Mesothelial cell of epicardium (in vitro differentiated cells): ENCODE data around the gene SLC17A4. TPM values are rescaled to one million over a fixed set of nuclear protein-coding genes. Genes with fewer than 3 reads are reported as not detected.

Experiments
- DNase-seq, 2 experiments: peaks; one replicate each; pipeline ENCODE4 v3.0.0; 2021; ENCODE audit warnings: low spot score in 2 of 2; ENCODE audit not compliant: unreplicated experiment in 2 of 2
- H3K27ac Mint-ChIP-seq: 2 replicates; pipeline ENCODE4 v1.8.0; 2021; ENCODE audit warnings: mixed read lengths
- H3K27me3 Mint-ChIP-seq: 2 replicates; pipeline ENCODE4 v1.8.0; 2021; ENCODE audit warnings: low read depth, mixed read lengths
- H3K36me3 Mint-ChIP-seq: 2 replicates; pipeline ENCODE4 v1.8.0; 2021; ENCODE audit warnings: mixed read lengths
- H3K4me1 Mint-ChIP-seq: 2 replicates; pipeline ENCODE4 v1.8.0; 2021; ENCODE audit warnings: mixed read lengths
- H3K4me3 Mint-ChIP-seq: 2 replicates; pipeline ENCODE4 v1.8.0; 2021; ENCODE audit warnings: mild to moderate bottlenecking, moderate library complexity, mixed read lengths
- H3K9me3 Mint-ChIP-seq: 2 replicates; pipeline ENCODE4 v1.8.0; 2021; ENCODE audit warnings: mixed read lengths
- total RNA-seq: library from RNA; stranded (reverse); gene quantifications from 3 replicates; pipeline ENCODE4 v1.2.1, GENCODE V29; 2021
- TF ChIP-seq, protein P1 (sequence below): fragments of 200-600 bp; sonication (generic); IDR thresholded peaks from one replicate; pipeline ENCODE4 v1.5.0; 2021; ENCODE audit warnings: antibody characterized with exemption; ENCODE audit not compliant: unreplicated experiment

SLC17A4 gene
- total RNA-seq, 1 donor from 2014 or later = not detected

DNA sequence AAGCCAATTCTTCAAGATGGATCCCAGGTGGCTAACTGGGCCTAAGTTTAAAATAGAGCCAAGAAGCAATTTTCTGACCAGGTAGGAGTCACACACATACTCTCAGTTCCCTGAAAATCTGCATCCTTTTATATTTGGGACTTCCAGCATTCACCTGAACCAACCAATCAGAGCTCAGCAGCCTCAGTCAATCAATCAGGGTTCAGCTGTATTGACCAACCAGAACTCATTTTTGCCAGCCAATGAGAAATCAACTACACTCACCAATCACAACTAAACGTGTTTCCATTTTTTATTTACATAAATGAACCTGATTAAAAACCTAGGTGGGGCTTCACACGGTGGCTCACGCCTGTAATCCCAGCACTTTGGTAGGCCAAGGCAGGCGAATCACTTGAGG lies 37.5 kb downstream of the SLC17A4 start:
- DNase-seq = no peak
- no peak overlapping the region for H3K4me3 Mint-ChIP-seq
- peaks cover 11% of the 10 kb centered on the region for H3K27me3 Mint-ChIP-seq
- no peaks in the 10 kb centered on the region for H3K9me3 Mint-ChIP-seq
- no peaks in the 10 kb centered on the region for H3K36me3 Mint-ChIP-seq
- TF ChIP-seq, protein P1, sequence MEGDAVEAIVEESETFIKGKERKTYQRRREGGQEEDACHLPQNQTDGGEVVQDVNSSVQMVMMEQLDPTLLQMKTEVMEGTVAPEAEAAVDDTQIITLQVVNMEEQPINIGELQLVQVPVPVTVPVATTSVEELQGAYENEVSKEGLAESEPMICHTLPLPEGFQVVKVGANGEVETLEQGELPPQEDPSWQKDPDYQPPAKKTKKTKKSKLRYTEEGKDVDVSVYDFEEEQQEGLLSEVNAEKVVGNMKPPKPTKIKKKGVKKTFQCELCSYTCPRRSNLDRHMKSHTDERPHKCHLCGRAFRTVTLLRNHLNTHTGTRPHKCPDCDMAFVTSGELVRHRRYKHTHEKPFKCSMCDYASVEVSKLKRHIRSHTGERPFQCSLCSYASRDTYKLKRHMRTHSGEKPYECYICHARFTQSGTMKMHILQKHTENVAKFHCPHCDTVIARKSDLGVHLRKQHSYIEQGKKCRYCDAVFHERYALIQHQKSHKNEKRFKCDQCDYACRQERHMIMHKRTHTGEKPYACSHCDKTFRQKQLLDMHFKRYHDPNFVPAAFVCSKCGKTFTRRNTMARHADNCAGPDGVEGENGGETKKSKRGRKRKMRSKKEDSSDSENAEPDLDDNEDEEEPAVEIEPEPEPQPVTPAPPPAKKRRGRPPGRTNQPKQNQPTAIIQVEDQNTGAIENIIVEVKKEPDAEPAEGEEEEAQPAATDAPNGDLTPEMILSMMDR = no peak
- no peaks in the 10 kb centered on the region for H3K4me1 Mint-ChIP-seq
- H3K27ac Mint-ChIP-seq = no peak overlapping the region

DNA sequence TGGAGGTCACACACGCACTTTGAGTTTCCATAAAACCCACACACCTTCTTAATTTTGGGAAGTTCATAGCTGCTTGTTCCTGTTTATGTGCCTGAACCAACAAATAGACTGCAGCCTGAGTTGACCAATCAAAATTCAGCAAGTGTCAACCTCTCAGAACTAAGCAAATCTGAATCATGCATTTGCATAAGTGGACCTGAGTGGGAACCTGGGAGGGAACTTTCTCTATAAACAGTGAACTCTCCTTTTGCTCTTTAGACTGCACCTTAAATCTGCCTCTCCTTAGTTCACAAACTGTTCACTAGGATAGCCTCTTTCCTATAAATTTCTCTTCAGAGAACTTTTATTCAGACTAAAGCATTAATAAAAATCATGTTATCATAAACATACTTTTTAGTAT lies 39.4 kb downstream of the SLC17A4 start:
- TF ChIP-seq, protein P1 = no peak
- Mint-ChIP-seq H3K4me1 (no peaks in the 10 kb centered on the region), H3K9me3 (no peaks in the 10 kb centered on the region), H3K4me3 (no peak overlapping the region), H3K27ac (no peak overlapping the region), H3K36me3 (no peaks in the 10 kb centered on the region), H3K27me3 (peaks cover 22% of the 10 kb centered on the region)
- no peak for DNase-seq

DNA sequence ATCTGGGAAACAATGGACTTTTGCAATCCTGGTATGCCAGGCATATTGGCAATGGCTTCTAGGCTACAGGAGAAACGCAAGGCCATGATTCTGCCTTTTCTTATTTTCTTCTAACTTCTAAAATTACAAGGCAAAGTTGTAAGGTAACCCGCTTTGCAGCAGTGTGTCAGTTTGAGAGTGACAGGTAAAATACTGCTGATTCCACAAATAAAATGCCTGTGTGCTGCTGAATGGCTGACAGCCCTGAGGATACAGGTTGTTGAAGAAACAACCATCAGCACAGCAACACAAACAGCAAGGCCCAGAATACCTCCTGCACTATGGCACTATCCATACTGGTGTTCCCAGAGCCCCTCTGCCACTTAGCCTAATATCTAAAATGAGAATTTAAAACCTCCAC lies 40.2 kb downstream of the SLC17A4 start:
- Mint-ChIP-seq H3K9me3 (no peaks in the 10 kb centered on the region), H3K4me1 (no peaks in the 10 kb centered on the region), H3K36me3 (no peaks in the 10 kb centered on the region), H3K27me3 (peaks cover 28% of the 10 kb centered on the region), H3K4me3 (no peak overlapping the region), H3K27ac (no peak overlapping the region)
- TF ChIP-seq, protein P1 = no peak
- DNase-seq = no peak

DNA sequence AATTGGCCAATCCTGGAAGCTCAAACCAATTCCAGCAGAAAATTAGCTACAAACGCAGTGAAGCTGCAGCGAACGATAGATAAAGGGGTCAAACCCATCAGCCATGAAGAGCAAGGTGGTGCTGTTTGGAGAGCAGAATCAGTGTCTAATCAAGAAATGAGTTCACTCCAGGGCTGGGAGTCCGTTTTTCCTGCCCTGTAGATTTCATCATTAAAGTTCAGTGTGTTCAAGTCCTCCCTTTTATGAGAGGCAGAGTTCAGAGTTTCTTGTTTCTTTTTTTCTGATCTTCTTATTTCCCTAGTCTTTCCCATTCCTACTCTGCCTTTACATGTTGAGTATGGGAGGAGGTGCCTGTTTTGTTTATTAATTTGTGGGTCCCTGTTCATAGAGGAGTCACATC lies 46.9 kb downstream of the SLC17A4 start:
- TF ChIP-seq, protein P1 = no peak
- no peaks in the 10 kb centered on the region for H3K4me1 Mint-ChIP-seq
- H3K27ac Mint-ChIP-seq = no peak overlapping the region
- no peaks in the 10 kb centered on the region for H3K36me3 Mint-ChIP-seq
- peaks cover 43% of the 10 kb centered on the region for H3K27me3 Mint-ChIP-seq
- DNase-seq = no peak
- no peak overlapping the region for H3K4me3 Mint-ChIP-seq
- H3K9me3 Mint-ChIP-seq = peaks cover 13% of the 10 kb centered on the region

DNA sequence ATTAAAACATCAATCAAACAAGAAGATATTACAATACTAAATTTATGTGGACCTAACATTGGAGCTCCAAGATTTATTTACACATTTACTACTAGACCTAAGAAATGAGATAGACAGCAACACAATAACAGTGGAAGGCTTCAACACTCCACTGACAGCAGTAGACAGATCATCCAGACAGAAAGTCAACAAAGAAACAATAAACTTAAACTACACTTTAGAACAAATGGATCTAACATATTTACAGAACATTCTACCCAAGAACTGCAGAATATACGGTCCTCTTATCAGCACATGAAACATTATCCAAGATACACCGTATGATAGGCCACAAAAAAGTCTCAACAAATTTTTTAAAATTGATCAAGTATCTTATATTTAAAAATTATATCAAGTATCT lies 50.3 kb downstream of the SLC17A4 start:
- H3K27me3 Mint-ChIP-seq = peaks cover 33% of the 10 kb centered on the region
- H3K36me3 Mint-ChIP-seq = no peaks in the 10 kb centered on the region
- no peak overlapping the region for H3K4me3 Mint-ChIP-seq
- H3K9me3 Mint-ChIP-seq = peaks cover 13% of the 10 kb centered on the region
- H3K4me1 Mint-ChIP-seq = no peaks in the 10 kb centered on the region
- no peak for DNase-seq
- no peak overlapping the region for H3K27ac Mint-ChIP-seq
- TF ChIP-seq, protein P1 = no peak

DNA sequence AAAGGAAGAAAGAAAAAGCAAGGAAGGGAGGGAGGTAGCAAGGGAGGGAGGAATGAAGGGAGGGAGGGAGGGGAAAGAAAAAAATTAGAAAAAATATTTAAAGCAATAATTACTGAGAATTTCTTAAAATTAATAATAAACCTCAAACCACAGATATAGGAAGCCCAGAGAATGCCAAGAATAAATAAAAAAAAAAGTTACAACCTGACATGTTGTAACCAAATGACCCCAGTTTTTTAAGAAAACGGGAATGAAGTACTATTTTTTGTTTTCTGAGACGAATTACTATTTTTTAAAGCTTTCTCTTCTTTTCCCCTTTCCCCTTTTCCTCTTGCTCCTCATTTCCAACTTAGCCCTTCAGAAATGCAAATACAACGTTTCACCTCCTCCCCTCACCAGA lies 60.7 kb downstream of the SLC17A4 start:
- Mint-ChIP-seq H3K36me3 (no peaks in the 10 kb centered on the region), H3K27ac (no peak overlapping the region), H3K27me3 (peaks cover 24% of the 10 kb centered on the region), H3K4me1 (no peaks in the 10 kb centered on the region), H3K4me3 (no peak overlapping the region), H3K9me3 (no peaks in the 10 kb centered on the region)
- no peak for DNase-seq
- TF ChIP-seq, protein P1 = no peak
